CD1c-positive myeloid dendritic cell (primary cell): ENCODE measurements around the gene MSH2.
A peak's percentile ranks its signal among the peaks of the same experiment; 100 is the strongest.

Experiments used
- DNase-seq: peaks from one replicate; pipeline ENCODE4 v3.0.0-alpha.2; 2016; ENCODE audit errors: extremely low spot score

Gene MSH2

GRCh38 chr2:47508641-47509040 lies 105.7 kb downstream of the MSH2 start:
- no peak for DNase-seq

GRCh38 chr2:47509250-47509649 lies 106.3 kb downstream of the MSH2 start:
- DNase-seq: no peak

GRCh38 chr2:47509821-47510385 lies 106.9 kb downstream of the MSH2 start:
- no peak for DNase-seq

- DNase-seq: no peak
These were observed 107.8 kb downstream of the MSH2 start for GRCh38 chr2:47510745-47511144.

GRCh38 chr2:47512581-47513083 lies 109.7 kb downstream of the MSH2 start:
- no peak for DNase-seq

- no peak for DNase-seq
These were observed 111.1 kb downstream of the MSH2 start for GRCh38 chr2:47513981-47514520.

GRCh38 chr2:47516360-47517104 lies 113.6 kb downstream of the MSH2 start:
- DNase-seq: no peak

- DNase-seq: no peak
These were observed 115.7 kb downstream of the MSH2 start for GRCh38 chr2:47518497-47519146.

GRCh38 chr2:47519147-47519537 lies 116.2 kb downstream of the MSH2 start:
- DNase-seq: no peak

GRCh38 chr2:47519604-47520301 lies 116.8 kb downstream of the MSH2 start:
- DNase-seq: no peak

GRCh38 chr2:47520302-47520630 lies 117.3 kb downstream of the MSH2 start:
- no peak for DNase-seq

- DNase-seq: peak; percentile 70
These were observed 118.1 kb downstream of the MSH2 start for GRCh38 chr2:47520825-47521665.

- DNase-seq: no peak
These were observed 118.8 kb downstream of the MSH2 start for GRCh38 chr2:47521666-47522285.

- no peak for DNase-seq
These were observed 122.2 kb downstream of the MSH2 start for GRCh38 chr2:47525167-47525566.

- DNase-seq: no peak
These were observed 125.5 kb downstream of the MSH2 start for GRCh38 chr2:47528455-47528854.

GRCh38 chr2:47528874-47529273 lies 125.9 kb downstream of the MSH2 start:
- no peak for DNase-seq

GRCh38 chr2:47530105-47530760 lies 127.3 kb downstream of the MSH2 start:
- no peak for DNase-seq

- no peak for DNase-seq
These were observed 128.6 kb downstream of the MSH2 start for GRCh38 chr2:47531378-47532042.
